Neutrophil (primary cell): ENCODE results near the gene IL9.

Source experiments
- H3K27ac ChIP-seq: fragments of 200-600 bp; sonication (generic); 2 replicates; pipeline ENCODE4 v1.5.1; 2016; ENCODE audit warnings: mild to moderate bottlenecking, moderate library complexity
- H3K27me3 ChIP-seq: fragments of 200-600 bp; sonication (generic); 2 replicates; pipeline ENCODE4 v1.6.0; 2016; ENCODE audit warnings: mild to moderate bottlenecking
- H3K36me3 ChIP-seq: fragments of 200-600 bp; sonication (generic); 2 replicates; pipeline ENCODE4 v1.5.1; 2017
- H3K4me1 ChIP-seq, 2 experiments: fragments of 200-600 bp in 1 of 2; sonication (generic) in 1 of 2; 1 replicate in 1 of 2; 2 replicates in 1 of 2; pipeline versions ENCODE4 v1.5.1 to v1.6.1; 2013 to 2016; ENCODE audit warnings: low read depth in 1 of 2, low read length in 1 of 2, mild to moderate bottlenecking in 1 of 2, moderate library complexity in 1 of 2; ENCODE audit not compliant: control insufficient read depth in 1 of 2, insufficient read depth in 1 of 2
- H3K4me3 ChIP-seq, 2 experiments: fragments of 200-600 bp in 1 of 2; sonication (generic) in 1 of 2; 1 replicate in 1 of 2; 2 replicates in 1 of 2; pipeline ENCODE4 v1.5.1; 2013 to 2016; ENCODE audit warnings: low read depth in 1 of 2, low read length in 1 of 2, mild to moderate bottlenecking in 1 of 2, moderate library complexity in 1 of 2
- H3K9me3 ChIP-seq: fragments of 200-600 bp; sonication (generic); 2 replicates; pipeline ENCODE4 v1.5.1; 2016
- TF ChIP-seq, protein P1 (sequence below): fragments of 200-600 bp; sonication (generic); IDR thresholded peaks from 2 replicates; pipeline ENCODE4 v1.5.1; 2016; ENCODE audit warnings: antibody characterized with exemption

The IL9 gene

DNA sequence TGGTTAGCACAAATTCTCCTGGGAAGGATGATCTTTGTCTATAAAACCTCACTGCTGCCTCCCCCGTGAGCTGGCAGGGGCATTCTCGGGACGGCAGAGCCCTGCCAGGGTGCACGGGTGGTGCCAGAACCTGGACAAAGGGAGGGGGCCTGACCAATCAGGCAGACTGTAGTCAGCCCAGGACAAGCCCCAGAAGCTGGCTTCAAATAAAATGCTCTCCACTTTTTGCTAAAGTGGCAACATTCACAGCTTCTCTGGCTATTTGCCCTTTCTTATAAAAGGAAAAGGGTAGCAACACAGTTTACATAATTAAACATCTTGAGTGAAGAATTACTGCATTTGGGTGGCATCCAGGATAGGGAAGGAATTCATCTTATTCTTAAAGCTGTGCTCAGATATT lies 14.4 kb downstream of the IL9 start:
- Histone ChIP-seq H3K4me3 (no peak overlapping the region), H3K36me3 (no peaks in the 10 kb centered on the region), H3K9me3 (no peaks in the 10 kb centered on the region), H3K4me1 (no peaks in the 10 kb centered on the region), H3K27ac (no peak overlapping the region), H3K27me3 (peaks cover 43% of the 10 kb centered on the region)
- TF ChIP-seq, protein P1, sequence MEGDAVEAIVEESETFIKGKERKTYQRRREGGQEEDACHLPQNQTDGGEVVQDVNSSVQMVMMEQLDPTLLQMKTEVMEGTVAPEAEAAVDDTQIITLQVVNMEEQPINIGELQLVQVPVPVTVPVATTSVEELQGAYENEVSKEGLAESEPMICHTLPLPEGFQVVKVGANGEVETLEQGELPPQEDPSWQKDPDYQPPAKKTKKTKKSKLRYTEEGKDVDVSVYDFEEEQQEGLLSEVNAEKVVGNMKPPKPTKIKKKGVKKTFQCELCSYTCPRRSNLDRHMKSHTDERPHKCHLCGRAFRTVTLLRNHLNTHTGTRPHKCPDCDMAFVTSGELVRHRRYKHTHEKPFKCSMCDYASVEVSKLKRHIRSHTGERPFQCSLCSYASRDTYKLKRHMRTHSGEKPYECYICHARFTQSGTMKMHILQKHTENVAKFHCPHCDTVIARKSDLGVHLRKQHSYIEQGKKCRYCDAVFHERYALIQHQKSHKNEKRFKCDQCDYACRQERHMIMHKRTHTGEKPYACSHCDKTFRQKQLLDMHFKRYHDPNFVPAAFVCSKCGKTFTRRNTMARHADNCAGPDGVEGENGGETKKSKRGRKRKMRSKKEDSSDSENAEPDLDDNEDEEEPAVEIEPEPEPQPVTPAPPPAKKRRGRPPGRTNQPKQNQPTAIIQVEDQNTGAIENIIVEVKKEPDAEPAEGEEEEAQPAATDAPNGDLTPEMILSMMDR: no peak

DNA sequence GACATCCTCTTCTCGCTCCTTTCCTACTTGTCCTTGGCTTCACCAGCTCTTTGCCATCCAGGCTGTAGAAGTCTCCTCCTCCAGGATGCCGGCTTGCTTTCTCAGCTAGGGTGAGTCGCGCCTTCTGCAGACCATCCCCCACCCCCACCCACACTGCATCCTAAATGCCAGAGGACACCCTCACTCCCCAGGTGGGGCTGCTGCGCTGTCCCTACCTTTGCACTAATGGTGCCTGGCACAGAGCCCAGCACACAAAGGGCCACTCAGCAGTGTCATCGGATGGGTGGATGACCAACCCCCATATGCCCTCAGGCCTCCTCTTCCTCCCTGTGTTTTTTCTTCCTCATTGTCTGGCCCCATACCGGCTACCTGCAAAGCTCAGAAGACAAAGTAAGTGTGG lies 14.8 kb downstream of the IL9 start:
- H3K27ac ChIP-seq: no peak overlapping the region
- no peaks in the 10 kb centered on the region for H3K36me3 ChIP-seq
- no peaks in the 10 kb centered on the region for H3K9me3 ChIP-seq
- no peaks in the 10 kb centered on the region for H3K4me1 ChIP-seq
- peaks cover 38% of the 10 kb centered on the region for H3K27me3 ChIP-seq
- no peak overlapping the region for H3K4me3 ChIP-seq
- TF ChIP-seq, protein P1: no peak

DNA sequence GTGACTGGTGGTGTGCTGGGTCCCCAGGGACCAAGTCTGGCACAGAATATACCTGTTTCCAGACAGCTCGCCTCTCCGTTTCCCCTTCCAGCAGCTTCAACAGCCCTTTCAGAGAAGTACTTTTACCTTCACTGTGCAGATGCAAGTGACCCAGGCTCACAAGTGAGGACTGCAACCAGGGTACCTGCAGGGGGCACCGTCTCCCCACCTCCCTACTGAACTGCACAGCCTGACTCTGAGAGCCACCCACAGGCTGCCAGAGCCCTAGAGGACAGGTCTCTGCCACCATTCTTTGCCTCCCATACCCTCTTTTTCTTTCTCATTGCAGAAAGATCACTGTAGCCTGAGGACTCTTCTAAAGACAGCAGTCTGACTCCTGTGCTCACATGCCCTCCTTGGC lies 15.4 kb downstream of the IL9 start:
- no peaks in the 10 kb centered on the region for H3K9me3 ChIP-seq
- no peaks in the 10 kb centered on the region for H3K36me3 ChIP-seq
- peaks cover 35% of the 10 kb centered on the region for H3K27me3 ChIP-seq
- H3K27ac ChIP-seq: no peak overlapping the region
- H3K4me1 ChIP-seq: no peaks in the 10 kb centered on the region
- no peak overlapping the region for H3K4me3 ChIP-seq
- TF ChIP-seq, protein P1: no peak

DNA sequence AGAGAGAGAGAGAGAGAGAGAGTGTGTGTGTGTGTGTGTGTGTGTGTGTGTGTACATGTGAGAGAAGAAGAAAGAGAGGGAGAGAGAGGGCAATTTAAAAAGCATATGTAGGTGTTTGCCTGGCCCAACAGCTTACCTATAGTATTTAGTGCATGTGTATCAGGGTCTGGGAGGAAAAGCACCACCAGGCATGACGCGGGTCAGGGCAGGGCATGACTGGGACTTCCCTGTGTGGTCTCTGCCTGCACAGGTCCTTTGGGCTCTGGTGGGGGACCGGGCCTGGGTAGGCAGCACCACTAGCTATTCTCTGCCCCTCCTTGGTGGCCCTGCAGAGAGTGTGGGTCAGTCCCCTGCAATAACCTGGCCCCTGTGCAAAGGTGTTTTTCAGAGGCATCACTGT lies 16.1 kb downstream of the IL9 start:
- Histone ChIP-seq H3K27me3 (peaks cover 33% of the 10 kb centered on the region), H3K36me3 (no peaks in the 10 kb centered on the region), H3K4me1 (no peaks in the 10 kb centered on the region), H3K27ac (no peak overlapping the region), H3K9me3 (no peaks in the 10 kb centered on the region), H3K4me3 (no peak overlapping the region)
- TF ChIP-seq, protein P1: no peak

DNA sequence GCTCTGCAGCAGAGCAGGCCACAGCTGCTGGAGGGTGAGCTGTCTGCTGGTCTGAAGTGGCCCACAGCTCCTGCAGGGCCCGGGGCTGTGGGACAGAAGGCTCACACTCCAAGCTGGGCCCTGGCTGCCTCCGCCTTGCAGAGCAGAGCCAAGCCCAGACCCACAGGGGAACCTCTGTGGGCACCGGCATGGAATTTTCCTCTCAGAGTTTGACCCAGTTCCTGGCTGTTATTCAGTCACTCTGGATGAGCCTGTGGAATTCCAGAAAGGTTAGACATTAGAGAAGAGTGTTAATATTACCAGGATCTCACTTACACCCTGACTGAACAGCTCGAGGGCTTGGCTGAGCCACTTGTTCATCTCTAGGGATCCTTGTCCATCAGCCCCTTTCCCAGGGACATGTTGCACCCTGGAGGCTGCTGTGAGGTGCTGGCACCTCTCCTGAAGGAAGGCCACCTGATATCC lies 17.5 kb downstream of the IL9 start:
- Histone ChIP-seq H3K27ac (no peak overlapping the region), H3K4me1 (no peaks in the 10 kb centered on the region), H3K4me3 (no peak overlapping the region), H3K9me3 (no peaks in the 10 kb centered on the region), H3K27me3 (peaks cover 21% of the 10 kb centered on the region), H3K36me3 (no peaks in the 10 kb centered on the region)
- TF ChIP-seq, protein P1: no peak
